ENCODE results near the gene CAPRIN1. TPM values are rescaled to one million over a fixed set of nuclear protein-coding genes. Genes with fewer than 3 reads are reported as not detected.

The CAPRIN1 gene
- total and polyA plus RNA-seq, 10 of the 15 experiments (the other 5 are each of a cell fraction or from before 2014, with no cell fraction given) = 50.4 to 228 (median 191) TPM

- ChIA-PET CTCF (no interaction called here), POLR2A (no interaction called here)
These were observed 73.5 kb downstream of the CAPRIN1 start for GRCh38 chr11:34124885-34125668.

GRCh38 chr11:34126959-34127848 is 75.7 kb downstream of the CAPRIN1 start:
- no peak overlapping the region for H2AFZ ChIP-seq (ENCODE audit: control insufficient read depth, low read depth, low read length)
- no peaks in the 10 kb centered on the region for H4K20me1 ChIP-seq (ENCODE audit: control insufficient read depth, insufficient read depth)
- no peaks in the 10 kb centered on the region for H3K79me2 ChIP-seq (ENCODE audit: control insufficient read depth, insufficient read depth, low read length)
- H3K4me3 ChIP-seq = no peak overlapping the region
- peaks cover 22 to 42% of the 10 kb centered on the region in 2 experiments for H3K36me3 ChIP-seq (ENCODE audit: control insufficient read depth in 2 of 2, insufficient read depth in 2 of 2, low read length in 1 of 2)
- POLR2A ChIA-PET = interaction anchor here (1.4 to 1.6 kb wide), 2 partner anchors 14 to 21 kb away, joined by 3 read pairs; no protein-coding TSS in a partner anchor
- no TSS peak for BruUV-seq (replicated peaks)
- no peak overlapping the region for H3K9ac ChIP-seq (ENCODE audit: control insufficient read depth, insufficient read depth, low read length)
- no peaks in the 10 kb centered on the region for H3K9me3 ChIP-seq (replicated peaks; ENCODE audit: control insufficient read depth, insufficient read depth, low read length)
- H3K4me2 ChIP-seq (ENCODE audit: control insufficient read depth, insufficient read depth) = no peak overlapping the region
- CTCF ChIA-PET = interaction anchor here (1.3 kb wide), 1 partner anchor 365 kb away, joined by 4 read pairs; no protein-coding TSS in a partner anchor
- FAIRE-seq (no peak), DNase-seq (ENCODE audit: low read depth, low spot score) (no peak), ATAC-seq (no peak)
- RAD21 ChIA-PET (ENCODE audit: unreplicated experiment) = no interaction called here
- intact Hi-C loops (cut with micrococcal nuclease; ENCODE audit: unreplicated experiment) (no loop called here), in situ Hi-C loops (cut with MboI) (no loop called here)
- H3K27ac ChIP-seq (ENCODE audit: control insufficient read depth, insufficient read depth) = no peak overlapping the region
- SMC1A ChIA-PET (ENCODE audit: uncharacterized antibody, unreplicated experiment) = interaction anchor here (1.0 to 1.1 kb wide), 2 partner anchors 19 to 122 kb away, joined by 3 read pairs; no protein-coding TSS in a partner anchor
- H3K4me1 ChIP-seq (ENCODE audit: control insufficient read depth, insufficient read depth, low read length) = peaks cover 5% of the 10 kb centered on the region
- no peaks in the 10 kb centered on the region for H3K27me3 ChIP-seq (replicated peaks in 1 of 2; ENCODE audit: control insufficient read depth in 2 of 2, insufficient read depth in 2 of 2, low read length in 1 of 2)
- WGBS (ENCODE audit: insufficient coverage, insufficient replicate concordance, low lambda C conversion rate, missing lambda C conversion rate) = 95% methylated on average over 12 of the region's 12 CpGs
- no peak for TF ChIP-seq EP300 (IDR thresholded peaks at IDR 0.05; ENCODE audit: borderline replicate concordance in 1 of 2, control insufficient read depth in 1 of 2, low read depth in 2 of 2, low read length in 2 of 2)
- TF ChIP-seq MTA2 (IDR thresholded peaks at IDR 0.05; ENCODE audit: low read depth) = no peak
- no peak for TF ChIP-seq PML (IDR thresholded peaks at IDR 0.05; ENCODE audit: low read length)
- no peak for TF ChIP-seq ZBED1 (IDR thresholded peaks at IDR 0.05; ENCODE audit: borderline replicate concordance)
- no peak for TF ChIP-seq ZBTB40 (IDR thresholded peaks at IDR 0.05; ENCODE audit: borderline replicate concordance)
- no peak for TF ChIP-seq USF1 (IDR thresholded peaks at IDR 0.05; ENCODE audit: borderline replicate concordance, extremely low read length, insufficient read depth, low read depth, low read length)
- TF ChIP-seq GATAD2B (conservative IDR thresholded peaks at IDR 0.05; ENCODE audit: low read depth) = no peak

More at GRCh38 chr11:34124885-34125668, 73.5 kb downstream of the CAPRIN1 start:
- Histone ChIP-seq H3K79me2 (ENCODE audit: control insufficient read depth, insufficient read depth, low read length) (no peaks in the 10 kb centered on the region), H3K9ac (ENCODE audit: control insufficient read depth, insufficient read depth, low read length) (no peak overlapping the region), H3K27ac (ENCODE audit: control insufficient read depth, insufficient read depth) (no peak overlapping the region), H3K9me3 (replicated peaks; ENCODE audit: control insufficient read depth, insufficient read depth, low read length) (no peaks in the 10 kb centered on the region), H4K20me1 (ENCODE audit: control insufficient read depth, insufficient read depth) (no peaks in the 10 kb centered on the region; the same call in 1 of the 2 replicates), H3K36me3 (ENCODE audit: control insufficient read depth in 2 of 2, insufficient read depth in 2 of 2, low read length in 1 of 2) (peaks cover 23 to 34% of the 10 kb centered on the region in 2 experiments), H3K4me3 (no peak overlapping the region), H2AFZ (ENCODE audit: control insufficient read depth, low read depth, low read length) (no peak overlapping the region), H3K4me2 (ENCODE audit: control insufficient read depth, insufficient read depth) (no peak overlapping the region), H3K27me3 (replicated peaks in 1 of 2; ENCODE audit: control insufficient read depth in 2 of 2, insufficient read depth in 2 of 2, low read length in 1 of 2) (no peaks in the 10 kb centered on the region), H3K4me1 (ENCODE audit: control insufficient read depth, insufficient read depth, low read length) (no peaks in the 10 kb centered on the region)
- no peak for DNase-seq (ENCODE audit: low read depth, low spot score)
- TSS peak; percentile 31 for BruUV-seq (replicated peaks)
- FAIRE-seq = no peak
- RAD21 ChIA-PET (ENCODE audit: unreplicated experiment) = no interaction called here
- TF ChIP-seq CREB1 (IDR thresholded peaks at IDR 0.05; ENCODE audit: low read depth) = no peak
- no peak for TF ChIP-seq WRNIP1 (IDR thresholded peaks at IDR 0.05; ENCODE audit: borderline replicate concordance, low read depth, low read length)
- no peak for TF ChIP-seq NFIC (IDR thresholded peaks at IDR 0.05; ENCODE audit: low read depth, low read length)
- TF ChIP-seq STAT3 (IDR thresholded peaks at IDR 0.05; ENCODE audit: low read depth, low read length) = no peak
- intact Hi-C loops (cut with micrococcal nuclease; ENCODE audit: unreplicated experiment) (no loop called here), in situ Hi-C loops (cut with MboI) (no loop called here)
- WGBS (ENCODE audit: insufficient coverage, insufficient replicate concordance, low lambda C conversion rate, missing lambda C conversion rate) = 94% methylated on average over 4 of the region's 4 CpGs
- SMC1A ChIA-PET (ENCODE audit: uncharacterized antibody, unreplicated experiment) = no interaction called here
- no peak for ATAC-seq

All from GM12878 (cell line).